Measurements from ENCODE around the gene CCNA2.

Gene CCNA2

DNA sequence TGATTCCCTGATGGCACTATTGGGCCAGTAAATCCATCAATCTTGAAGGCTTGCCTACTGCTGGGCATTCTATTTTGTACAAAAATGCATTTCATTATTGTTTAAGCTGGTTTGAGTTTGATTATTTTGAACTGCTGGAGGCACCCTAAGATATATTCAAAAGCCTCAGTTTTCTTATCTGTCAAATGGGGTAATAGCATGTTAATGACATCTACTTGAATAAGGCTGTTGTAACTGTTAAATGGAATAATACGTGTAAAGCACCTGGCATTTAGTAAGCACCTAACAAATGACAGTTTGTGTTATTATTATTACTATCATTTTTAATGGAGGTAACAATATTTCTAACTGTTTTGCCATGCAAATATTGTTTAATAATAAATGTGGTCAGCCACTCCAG, 51.8 kb downstream of the CCNA2 start:
- DNase-seq: no peak

DNA sequence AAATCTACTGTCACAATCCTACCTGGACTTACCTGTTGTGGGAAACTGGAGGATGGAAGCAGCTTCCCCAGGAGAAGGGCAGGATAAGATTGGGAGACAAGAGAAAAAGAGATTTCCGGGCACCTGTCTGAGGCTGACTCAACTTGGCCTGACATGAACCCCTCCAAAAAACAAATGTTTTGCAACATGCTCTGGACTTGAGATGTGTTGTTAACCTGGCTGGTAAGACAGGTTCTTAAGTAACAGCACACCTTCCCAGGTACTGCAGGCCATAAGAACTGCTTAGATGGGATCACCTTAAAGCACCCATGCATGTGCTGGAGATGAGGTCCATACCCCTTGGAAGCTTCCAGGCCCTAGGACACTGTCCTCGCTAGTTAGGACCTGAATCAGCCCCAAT, 54.3 kb downstream of the CCNA2 start:
- DNase-seq: no peak

DNA sequence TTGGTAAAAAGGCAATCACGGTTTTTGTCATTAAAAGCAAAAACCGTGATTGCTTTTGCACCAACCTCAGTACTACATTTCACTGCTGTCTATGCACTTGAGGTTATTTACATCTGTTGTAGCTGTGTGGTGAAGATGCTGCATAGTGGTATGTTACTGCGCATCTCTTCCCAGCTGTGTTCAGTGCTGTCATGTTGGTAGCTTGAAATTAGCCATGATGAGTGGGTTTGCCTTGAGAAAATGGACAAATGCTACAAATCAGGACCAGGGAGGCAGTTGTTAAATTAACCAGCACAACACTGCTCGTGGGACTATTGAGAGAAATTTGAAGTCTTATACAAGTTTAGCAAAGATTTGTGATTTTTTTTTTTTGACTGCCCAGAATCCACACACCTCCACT, 56.5 kb downstream of the CCNA2 start:
- DNase-seq: no peak
